ENCODE measurements around the gene RASSF8.

DNA sequence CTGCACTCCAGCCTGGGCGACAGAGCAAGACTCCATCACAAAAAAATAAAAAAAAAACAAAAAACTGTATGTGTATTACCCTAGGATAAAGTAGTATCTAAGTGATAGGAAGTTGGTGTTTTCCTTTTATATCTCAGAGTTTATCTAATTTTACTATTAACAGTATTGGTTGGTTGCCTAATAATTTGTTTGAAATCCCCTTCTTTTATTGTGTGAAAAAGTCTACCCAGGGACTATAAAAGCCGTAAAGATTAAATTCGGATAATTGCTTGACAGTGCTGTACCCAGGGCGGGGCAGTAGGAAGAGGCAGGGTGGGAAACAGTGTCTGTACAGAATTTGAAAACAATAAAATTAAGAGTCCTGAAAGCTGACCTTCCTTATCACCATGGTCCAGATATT, 78.4 kb downstream of the RASSF8 start:
- TF ChIP-seq, protein P1, sequence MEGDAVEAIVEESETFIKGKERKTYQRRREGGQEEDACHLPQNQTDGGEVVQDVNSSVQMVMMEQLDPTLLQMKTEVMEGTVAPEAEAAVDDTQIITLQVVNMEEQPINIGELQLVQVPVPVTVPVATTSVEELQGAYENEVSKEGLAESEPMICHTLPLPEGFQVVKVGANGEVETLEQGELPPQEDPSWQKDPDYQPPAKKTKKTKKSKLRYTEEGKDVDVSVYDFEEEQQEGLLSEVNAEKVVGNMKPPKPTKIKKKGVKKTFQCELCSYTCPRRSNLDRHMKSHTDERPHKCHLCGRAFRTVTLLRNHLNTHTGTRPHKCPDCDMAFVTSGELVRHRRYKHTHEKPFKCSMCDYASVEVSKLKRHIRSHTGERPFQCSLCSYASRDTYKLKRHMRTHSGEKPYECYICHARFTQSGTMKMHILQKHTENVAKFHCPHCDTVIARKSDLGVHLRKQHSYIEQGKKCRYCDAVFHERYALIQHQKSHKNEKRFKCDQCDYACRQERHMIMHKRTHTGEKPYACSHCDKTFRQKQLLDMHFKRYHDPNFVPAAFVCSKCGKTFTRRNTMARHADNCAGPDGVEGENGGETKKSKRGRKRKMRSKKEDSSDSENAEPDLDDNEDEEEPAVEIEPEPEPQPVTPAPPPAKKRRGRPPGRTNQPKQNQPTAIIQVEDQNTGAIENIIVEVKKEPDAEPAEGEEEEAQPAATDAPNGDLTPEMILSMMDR (IDR thresholded peaks at IDR 0.05 in 2 of 3, conservative IDR thresholded peaks at IDR 0.05 in 1 of 3; ENCODE audit: insufficient read depth in 2 of 3, low read depth in 1 of 3, low read length in 3 of 3): no peak
- TF ChIP-seq, protein P2, sequence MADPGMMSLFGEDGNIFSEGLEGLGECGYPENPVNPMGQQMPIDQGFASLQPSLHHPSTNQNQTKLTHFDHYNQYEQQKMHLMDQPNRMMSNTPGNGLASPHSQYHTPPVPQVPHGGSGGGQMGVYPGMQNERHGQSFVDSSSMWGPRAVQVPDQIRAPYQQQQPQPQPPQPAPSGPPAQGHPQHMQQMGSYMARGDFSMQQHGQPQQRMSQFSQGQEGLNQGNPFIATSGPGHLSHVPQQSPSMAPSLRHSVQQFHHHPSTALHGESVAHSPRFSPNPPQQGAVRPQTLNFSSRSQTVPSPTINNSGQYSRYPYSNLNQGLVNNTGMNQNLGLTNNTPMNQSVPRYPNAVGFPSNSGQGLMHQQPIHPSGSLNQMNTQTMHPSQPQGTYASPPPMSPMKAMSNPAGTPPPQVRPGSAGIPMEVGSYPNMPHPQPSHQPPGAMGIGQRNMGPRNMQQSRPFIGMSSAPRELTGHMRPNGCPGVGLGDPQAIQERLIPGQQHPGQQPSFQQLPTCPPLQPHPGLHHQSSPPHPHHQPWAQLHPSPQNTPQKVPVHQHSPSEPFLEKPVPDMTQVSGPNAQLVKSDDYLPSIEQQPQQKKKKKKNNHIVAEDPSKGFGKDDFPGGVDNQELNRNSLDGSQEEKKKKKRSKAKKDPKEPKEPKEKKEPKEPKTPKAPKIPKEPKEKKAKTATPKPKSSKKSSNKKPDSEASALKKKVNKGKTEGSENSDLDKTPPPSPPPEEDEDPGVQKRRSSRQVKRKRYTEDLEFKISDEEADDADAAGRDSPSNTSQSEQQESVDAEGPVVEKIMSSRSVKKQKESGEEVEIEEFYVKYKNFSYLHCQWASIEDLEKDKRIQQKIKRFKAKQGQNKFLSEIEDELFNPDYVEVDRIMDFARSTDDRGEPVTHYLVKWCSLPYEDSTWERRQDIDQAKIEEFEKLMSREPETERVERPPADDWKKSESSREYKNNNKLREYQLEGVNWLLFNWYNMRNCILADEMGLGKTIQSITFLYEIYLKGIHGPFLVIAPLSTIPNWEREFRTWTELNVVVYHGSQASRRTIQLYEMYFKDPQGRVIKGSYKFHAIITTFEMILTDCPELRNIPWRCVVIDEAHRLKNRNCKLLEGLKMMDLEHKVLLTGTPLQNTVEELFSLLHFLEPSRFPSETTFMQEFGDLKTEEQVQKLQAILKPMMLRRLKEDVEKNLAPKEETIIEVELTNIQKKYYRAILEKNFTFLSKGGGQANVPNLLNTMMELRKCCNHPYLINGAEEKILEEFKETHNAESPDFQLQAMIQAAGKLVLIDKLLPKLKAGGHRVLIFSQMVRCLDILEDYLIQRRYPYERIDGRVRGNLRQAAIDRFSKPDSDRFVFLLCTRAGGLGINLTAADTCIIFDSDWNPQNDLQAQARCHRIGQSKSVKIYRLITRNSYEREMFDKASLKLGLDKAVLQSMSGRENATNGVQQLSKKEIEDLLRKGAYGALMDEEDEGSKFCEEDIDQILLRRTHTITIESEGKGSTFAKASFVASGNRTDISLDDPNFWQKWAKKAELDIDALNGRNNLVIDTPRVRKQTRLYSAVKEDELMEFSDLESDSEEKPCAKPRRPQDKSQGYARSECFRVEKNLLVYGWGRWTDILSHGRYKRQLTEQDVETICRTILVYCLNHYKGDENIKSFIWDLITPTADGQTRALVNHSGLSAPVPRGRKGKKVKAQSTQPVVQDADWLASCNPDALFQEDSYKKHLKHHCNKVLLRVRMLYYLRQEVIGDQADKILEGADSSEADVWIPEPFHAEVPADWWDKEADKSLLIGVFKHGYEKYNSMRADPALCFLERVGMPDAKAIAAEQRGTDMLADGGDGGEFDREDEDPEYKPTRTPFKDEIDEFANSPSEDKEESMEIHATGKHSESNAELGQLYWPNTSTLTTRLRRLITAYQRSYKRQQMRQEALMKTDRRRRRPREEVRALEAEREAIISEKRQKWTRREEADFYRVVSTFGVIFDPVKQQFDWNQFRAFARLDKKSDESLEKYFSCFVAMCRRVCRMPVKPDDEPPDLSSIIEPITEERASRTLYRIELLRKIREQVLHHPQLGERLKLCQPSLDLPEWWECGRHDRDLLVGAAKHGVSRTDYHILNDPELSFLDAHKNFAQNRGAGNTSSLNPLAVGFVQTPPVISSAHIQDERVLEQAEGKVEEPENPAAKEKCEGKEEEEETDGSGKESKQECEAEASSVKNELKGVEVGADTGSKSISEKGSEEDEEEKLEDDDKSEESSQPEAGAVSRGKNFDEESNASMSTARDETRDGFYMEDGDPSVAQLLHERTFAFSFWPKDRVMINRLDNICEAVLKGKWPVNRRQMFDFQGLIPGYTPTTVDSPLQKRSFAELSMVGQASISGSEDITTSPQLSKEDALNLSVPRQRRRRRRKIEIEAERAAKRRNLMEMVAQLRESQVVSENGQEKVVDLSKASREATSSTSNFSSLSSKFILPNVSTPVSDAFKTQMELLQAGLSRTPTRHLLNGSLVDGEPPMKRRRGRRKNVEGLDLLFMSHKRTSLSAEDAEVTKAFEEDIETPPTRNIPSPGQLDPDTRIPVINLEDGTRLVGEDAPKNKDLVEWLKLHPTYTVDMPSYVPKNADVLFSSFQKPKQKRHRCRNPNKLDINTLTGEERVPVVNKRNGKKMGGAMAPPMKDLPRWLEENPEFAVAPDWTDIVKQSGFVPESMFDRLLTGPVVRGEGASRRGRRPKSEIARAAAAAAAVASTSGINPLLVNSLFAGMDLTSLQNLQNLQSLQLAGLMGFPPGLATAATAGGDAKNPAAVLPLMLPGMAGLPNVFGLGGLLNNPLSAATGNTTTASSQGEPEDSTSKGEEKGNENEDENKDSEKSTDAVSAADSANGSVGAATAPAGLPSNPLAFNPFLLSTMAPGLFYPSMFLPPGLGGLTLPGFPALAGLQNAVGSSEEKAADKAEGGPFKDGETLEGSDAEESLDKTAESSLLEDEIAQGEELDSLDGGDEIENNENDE (IDR thresholded peaks at IDR 0.05; ENCODE audit: low read depth, low read length): no peak
- no peak for TF ChIP-seq CHD4 (IDR thresholded peaks at IDR 0.05; ENCODE audit: insufficient read depth, insufficient replicate concordance, low read depth, low read length, poor library complexity, severe bottlenecking)
- TF ChIP-seq, protein P3, sequence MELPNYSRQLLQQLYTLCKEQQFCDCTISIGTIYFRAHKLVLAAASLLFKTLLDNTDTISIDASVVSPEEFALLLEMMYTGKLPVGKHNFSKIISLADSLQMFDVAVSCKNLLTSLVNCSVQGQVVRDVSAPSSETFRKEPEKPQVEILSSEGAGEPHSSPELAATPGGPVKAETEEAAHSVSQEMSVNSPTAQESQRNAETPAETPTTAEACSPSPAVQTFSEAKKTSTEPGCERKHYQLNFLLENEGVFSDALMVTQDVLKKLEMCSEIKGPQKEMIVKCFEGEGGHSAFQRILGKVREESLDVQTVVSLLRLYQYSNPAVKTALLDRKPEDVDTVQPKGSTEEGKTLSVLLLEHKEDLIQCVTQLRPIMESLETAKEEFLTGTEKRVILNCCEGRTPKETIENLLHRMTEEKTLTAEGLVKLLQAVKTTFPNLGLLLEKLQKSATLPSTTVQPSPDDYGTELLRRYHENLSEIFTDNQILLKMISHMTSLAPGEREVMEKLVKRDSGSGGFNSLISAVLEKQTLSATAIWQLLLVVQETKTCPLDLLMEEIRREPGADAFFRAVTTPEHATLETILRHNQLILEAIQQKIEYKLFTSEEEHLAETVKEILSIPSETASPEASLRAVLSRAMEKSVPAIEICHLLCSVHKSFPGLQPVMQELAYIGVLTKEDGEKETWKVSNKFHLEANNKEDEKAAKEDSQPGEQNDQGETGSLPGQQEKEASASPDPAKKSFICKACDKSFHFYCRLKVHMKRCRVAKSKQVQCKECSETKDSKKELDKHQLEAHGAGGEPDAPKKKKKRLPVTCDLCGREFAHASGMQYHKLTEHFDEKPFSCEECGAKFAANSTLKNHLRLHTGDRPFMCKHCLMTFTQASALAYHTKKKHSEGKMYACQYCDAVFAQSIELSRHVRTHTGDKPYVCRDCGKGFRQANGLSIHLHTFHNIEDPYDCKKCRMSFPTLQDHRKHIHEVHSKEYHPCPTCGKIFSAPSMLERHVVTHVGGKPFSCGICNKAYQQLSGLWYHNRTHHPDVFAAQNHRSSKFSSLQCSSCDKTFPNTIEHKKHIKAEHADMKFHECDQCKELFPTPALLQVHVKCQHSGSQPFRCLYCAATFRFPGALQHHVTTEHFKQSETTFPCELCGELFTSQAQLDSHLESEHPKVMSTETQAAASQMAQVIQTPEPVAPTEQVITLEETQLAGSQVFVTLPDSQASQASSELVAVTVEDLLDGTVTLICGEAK (IDR thresholded peaks at IDR 0.05): no peak
- TF ChIP-seq, protein P3 (CRISPR knock-in tag; IDR thresholded peaks at IDR 0.05): no peak
- TF ChIP-seq SIX5 (IDR thresholded peaks at IDR 0.05; ENCODE audit: borderline replicate concordance in 1 of 2, insufficient read depth in 1 of 2, low read depth in 1 of 2, low read length in 2 of 2): no peak
- TF ChIP-seq KLF16 (IDR thresholded peaks at IDR 0.05): no peak
